Panc1 (cell line): Measurements from ENCODE around the gene SLC4A5. TPM values are rescaled to one million over a fixed set of nuclear protein-coding genes. Genes with fewer than 3 reads are reported as not detected.

Source experiments
- ATAC-seq: fragments of 200-7000 bp; cut with Tn5 transposase; 2 replicates; pipeline ENCODE4 v1.9.1; 2020; ENCODE audit warnings: mild to moderate bottlenecking, moderate library complexity
- BruUV-seq: library from RNA; stranded (reverse); fragments of 400-500 nt; replicated peaks from 2 replicates; lab custom pipeline; 2021; lab: Mats Ljungman, UMichigan
- CTCF ChIA-PET: fragments of 300-600 bp; sonication (Branson Sonifier 250); formaldehyde crosslinking; loops from one replicate; lab custom pipeline; 2022; ENCODE audit warnings: antibody characterized with exemption; lab: Charles Lee
- POLR2A ChIA-PET: fragments of 300-600 bp; sonication (Branson Sonifier 250); formaldehyde crosslinking; loops from one replicate; lab custom pipeline; 2022; ENCODE audit warnings: antibody characterized with exemption; lab: Charles Lee
- DNase-seq: peaks from one replicate; pipeline ENCODE4 v3.0.0-alpha.2; 2010; ENCODE audit warnings: low read depth, low spot score
- H3K27ac ChIP-seq: 2 replicates; pipeline ENCODE4 v1.5.1; 2011; ENCODE audit warnings: mild to moderate bottlenecking, low read length, inconsistent platforms
- H3K27me3 ChIP-seq: fragments of 200-500 bp; sonication (Bioruptor generic); 2 replicates; pipeline ENCODE4 v1.6.0; 2014; ENCODE audit warnings: low read length, inconsistent platforms; ENCODE audit not compliant: control insufficient read depth, insufficient read depth
- H3K36me3 ChIP-seq: fragments of 200-500 bp; sonication (Bioruptor generic); 2 replicates; pipeline ENCODE4 v1.5.1; 2014; ENCODE audit warnings: inconsistent platforms, mild to moderate bottlenecking, low read length, moderate library complexity; ENCODE audit not compliant: control insufficient read depth, insufficient read depth
- H3K4me1 ChIP-seq: 2 replicates; pipeline ENCODE4 v1.5.1; 2011; ENCODE audit warnings: inconsistent platforms, mild to moderate bottlenecking, low read length, moderate library complexity; ENCODE audit not compliant: control insufficient read depth, insufficient read depth
- H3K4me3 ChIP-seq, 2 experiments: 2 replicates each; pipeline ENCODE4 v1.5.1; 2011 to 2012; ENCODE audit warnings: low read depth in 2 of 2, low read length in 2 of 2, mild to moderate bottlenecking in 2 of 2, inconsistent platforms in 1 of 2, moderate library complexity in 1 of 2
- H3K9me3 ChIP-seq: fragments of 200-500 bp; sonication (Bioruptor generic); 2 replicates; pipeline ENCODE4 v1.5.1; 2014; ENCODE audit warnings: low read depth, mild to moderate bottlenecking, inconsistent platforms, low read length, moderate library complexity; ENCODE audit not compliant: control insufficient read depth, insufficient read depth
- POLR2AphosphoS5 ChIP-seq: IDR thresholded peaks from 2 replicates; pipeline ENCODE4 v1.6.1; 2012; ENCODE audit warnings: mild to moderate bottlenecking, low read depth, low read length, moderate library complexity
- SIN3A ChIP-seq: IDR thresholded peaks from 2 replicates; pipeline ENCODE4 v1.6.1; 2012; ENCODE audit warnings: low read depth, mild to moderate bottlenecking, low read length, moderate library complexity, borderline replicate concordance; ENCODE audit not compliant: insufficient read depth
- TCF7L2 ChIP-seq: IDR thresholded peaks from 2 replicates; pipeline ENCODE4 v1.6.1; 2011; ENCODE audit warnings: mild to moderate bottlenecking, low read depth, low read length, inconsistent platforms
- in situ Hi-C: cut with HindIII; loops from 2 replicates; pipeline ENCODE4 v1.10.0; 2016; ENCODE audit warnings: low sequenced_read_pairs, low pct_unique_long_range_greater_than_20kb
- intact Hi-C: fragments of 100-400 bp; cut with micrococcal nuclease; formaldehyde crosslinking; loops from one replicate; pipeline ENCODE4 v1.10.0; 2022; ENCODE audit not compliant: unreplicated experiment
- total RNA-seq: library from RNA; stranded (reverse); gene quantifications from one replicate; pipeline ENCODE4 v1.2.1, GENCODE V29; 2021; ENCODE audit not compliant: unreplicated experiment
- TF ChIP-seq, protein P1 (sequence below): fragments of 450-650 bp; IDR thresholded peaks from 2 replicates; pipeline ENCODE4 v1.5.1; 2017; ENCODE audit warnings: mild to moderate bottlenecking
- TF ChIP-seq, protein P2 (sequence below), 2 experiments: IDR thresholded peaks; 2 replicates each; pipeline ENCODE4 v1.6.1; 2011 to 2012; ENCODE audit warnings: low read depth in 2 of 2, control low read depth in 1 of 2, low read length in 1 of 2, mild to moderate bottlenecking in 1 of 2, moderate library complexity in 1 of 2; ENCODE audit not compliant: insufficient read depth in 1 of 2

SLC4A5 gene
- total RNA-seq, 1 experiment from 2014 or later: 1.2 TPM

DNA sequence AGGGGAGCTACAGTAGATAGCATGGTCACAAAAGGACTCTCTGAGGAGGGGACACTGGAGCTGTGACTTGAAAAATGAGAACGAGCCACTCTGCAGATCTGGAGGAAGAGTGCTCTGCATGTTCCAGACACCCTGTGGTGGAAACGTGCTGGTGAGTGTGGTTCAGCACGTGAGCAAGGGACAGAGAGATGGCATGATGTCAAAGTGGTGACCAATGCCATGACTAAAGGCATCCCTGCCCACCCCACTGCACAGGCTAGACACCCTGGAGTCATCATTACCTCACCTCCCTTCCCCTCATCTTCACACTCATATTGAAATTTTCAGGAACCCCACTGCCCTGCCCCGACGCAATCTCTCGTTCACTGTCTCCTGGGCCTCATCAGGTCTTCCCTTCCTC is 56.5 kb downstream of the SLC4A5 start:
- ATAC-seq (no peak), DNase-seq (no peak)
- TF ChIP-seq POLR2AphosphoS5: no peak
- ChIA-PET POLR2A (no interaction called here), CTCF (no interaction called here)
- 0 out of 2 replicates have a peak, but pooled peaks cover 3% of the 10 kb centered on the region for H3K27me3 ChIP-seq
- no TSS peak for BruUV-seq
- intact Hi-C loops (no loop called here), in situ Hi-C loops (no loop called here)
- no peaks in the 10 kb centered on the region for H3K4me1 ChIP-seq
- no peak overlapping the region for H3K27ac ChIP-seq
- H3K4me3 ChIP-seq: no peak overlapping the region
- H3K9me3 ChIP-seq: no peaks in the 10 kb centered on the region
- H3K36me3 ChIP-seq: no peaks in the 10 kb centered on the region

DNA sequence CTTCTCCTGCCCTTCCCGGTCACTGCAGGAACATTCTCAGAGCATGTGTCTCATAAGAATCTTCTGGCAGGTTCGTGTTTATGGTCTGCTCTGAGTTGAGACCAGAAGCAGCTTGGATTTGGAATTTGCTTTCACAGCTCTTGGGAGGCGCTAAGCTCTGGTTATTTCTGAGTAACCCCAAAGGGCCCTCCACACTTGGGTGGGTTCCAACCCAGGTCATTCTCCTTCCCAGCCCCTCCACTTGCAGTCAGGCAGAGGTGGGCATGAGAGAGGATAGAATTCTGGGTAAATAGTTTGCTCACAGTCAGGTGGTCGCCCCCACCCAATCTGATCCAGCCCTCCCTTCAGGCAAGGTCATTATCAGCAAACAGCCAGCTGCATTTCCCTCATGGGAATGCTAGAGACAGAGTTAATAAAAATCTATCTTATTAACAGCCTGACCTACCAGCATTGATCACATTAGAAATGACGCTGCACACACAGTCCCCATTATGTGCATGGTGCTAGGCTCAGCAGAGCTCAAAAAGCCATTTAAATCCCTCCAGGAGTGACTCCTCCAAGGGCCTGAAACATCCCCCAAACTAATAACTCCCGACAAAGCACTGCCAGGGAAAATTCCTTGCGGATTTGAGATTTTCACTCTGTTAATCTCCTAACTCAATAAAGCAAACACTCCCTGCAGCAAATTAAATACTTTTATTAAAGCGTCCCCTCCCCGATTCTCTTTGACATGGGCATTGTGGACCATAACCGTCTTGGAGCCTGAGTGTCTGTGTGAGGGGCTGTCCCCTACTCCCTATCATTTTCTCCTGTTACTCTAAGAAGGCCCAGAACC is 61.9 kb downstream of the SLC4A5 start:
- DNase-seq (no peak), ATAC-seq (no peak)
- intact Hi-C loops: no loop called here
- no peak overlapping the region for H3K27ac ChIP-seq
- in situ Hi-C loops: no loop called here
- no peaks in the 10 kb centered on the region for H3K9me3 ChIP-seq
- H3K4me3 ChIP-seq: no peak overlapping the region
- TF ChIP-seq, protein P1, sequence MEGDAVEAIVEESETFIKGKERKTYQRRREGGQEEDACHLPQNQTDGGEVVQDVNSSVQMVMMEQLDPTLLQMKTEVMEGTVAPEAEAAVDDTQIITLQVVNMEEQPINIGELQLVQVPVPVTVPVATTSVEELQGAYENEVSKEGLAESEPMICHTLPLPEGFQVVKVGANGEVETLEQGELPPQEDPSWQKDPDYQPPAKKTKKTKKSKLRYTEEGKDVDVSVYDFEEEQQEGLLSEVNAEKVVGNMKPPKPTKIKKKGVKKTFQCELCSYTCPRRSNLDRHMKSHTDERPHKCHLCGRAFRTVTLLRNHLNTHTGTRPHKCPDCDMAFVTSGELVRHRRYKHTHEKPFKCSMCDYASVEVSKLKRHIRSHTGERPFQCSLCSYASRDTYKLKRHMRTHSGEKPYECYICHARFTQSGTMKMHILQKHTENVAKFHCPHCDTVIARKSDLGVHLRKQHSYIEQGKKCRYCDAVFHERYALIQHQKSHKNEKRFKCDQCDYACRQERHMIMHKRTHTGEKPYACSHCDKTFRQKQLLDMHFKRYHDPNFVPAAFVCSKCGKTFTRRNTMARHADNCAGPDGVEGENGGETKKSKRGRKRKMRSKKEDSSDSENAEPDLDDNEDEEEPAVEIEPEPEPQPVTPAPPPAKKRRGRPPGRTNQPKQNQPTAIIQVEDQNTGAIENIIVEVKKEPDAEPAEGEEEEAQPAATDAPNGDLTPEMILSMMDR: no peak
- no peak for TF ChIP-seq TCF7L2
- TF ChIP-seq SIN3A: no peak
- TF ChIP-seq, protein P2, sequence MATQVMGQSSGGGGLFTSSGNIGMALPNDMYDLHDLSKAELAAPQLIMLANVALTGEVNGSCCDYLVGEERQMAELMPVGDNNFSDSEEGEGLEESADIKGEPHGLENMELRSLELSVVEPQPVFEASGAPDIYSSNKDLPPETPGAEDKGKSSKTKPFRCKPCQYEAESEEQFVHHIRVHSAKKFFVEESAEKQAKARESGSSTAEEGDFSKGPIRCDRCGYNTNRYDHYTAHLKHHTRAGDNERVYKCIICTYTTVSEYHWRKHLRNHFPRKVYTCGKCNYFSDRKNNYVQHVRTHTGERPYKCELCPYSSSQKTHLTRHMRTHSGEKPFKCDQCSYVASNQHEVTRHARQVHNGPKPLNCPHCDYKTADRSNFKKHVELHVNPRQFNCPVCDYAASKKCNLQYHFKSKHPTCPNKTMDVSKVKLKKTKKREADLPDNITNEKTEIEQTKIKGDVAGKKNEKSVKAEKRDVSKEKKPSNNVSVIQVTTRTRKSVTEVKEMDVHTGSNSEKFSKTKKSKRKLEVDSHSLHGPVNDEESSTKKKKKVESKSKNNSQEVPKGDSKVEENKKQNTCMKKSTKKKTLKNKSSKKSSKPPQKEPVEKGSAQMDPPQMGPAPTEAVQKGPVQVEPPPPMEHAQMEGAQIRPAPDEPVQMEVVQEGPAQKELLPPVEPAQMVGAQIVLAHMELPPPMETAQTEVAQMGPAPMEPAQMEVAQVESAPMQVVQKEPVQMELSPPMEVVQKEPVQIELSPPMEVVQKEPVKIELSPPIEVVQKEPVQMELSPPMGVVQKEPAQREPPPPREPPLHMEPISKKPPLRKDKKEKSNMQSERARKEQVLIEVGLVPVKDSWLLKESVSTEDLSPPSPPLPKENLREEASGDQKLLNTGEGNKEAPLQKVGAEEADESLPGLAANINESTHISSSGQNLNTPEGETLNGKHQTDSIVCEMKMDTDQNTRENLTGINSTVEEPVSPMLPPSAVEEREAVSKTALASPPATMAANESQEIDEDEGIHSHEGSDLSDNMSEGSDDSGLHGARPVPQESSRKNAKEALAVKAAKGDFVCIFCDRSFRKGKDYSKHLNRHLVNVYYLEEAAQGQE (IDR thresholded peaks at IDR 0.05; ENCODE audit: insufficient read depth in 1 of 2, low read depth in 2 of 2, low read length in 1 of 2): no peak
- TF ChIP-seq POLR2AphosphoS5: no peak
- H3K4me1 ChIP-seq: no peaks in the 10 kb centered on the region
- ChIA-PET CTCF (interaction anchor here (0.6 kb wide), 1 partner anchor 199 kb away, joined by 5 read pairs; no protein-coding TSS in a partner anchor), POLR2A (no interaction called here)
- H3K27me3 ChIP-seq: peaks cover 3% of the 10 kb centered on the region; the same call in 1 of the 2 replicates
- H3K36me3 ChIP-seq: no peaks in the 10 kb centered on the region
- BruUV-seq: no TSS peak

DNA sequence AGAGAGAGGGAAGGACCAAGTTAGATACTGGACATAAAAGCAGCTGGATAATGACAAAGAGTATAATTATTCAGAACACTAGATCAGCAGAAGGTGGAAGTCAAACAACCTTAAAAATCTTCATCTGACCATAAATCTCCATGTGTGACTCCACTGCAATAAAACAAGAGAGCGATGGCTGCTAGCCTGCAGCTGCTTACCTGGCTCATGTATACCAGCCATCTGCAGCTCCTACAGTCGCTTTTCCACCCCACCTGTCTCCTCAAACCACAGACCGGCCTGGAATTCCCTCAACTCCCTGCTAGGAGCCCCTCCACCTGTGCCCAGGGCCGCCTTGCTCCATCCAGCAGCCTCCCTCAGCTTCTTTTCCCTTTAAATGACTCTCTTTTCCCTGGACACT is 64.5 kb downstream of the SLC4A5 start:
- ATAC-seq (no peak), DNase-seq (no peak)
- H3K4me3 ChIP-seq: no peak overlapping the region
- in situ Hi-C loops: no loop called here
- H3K27me3 ChIP-seq: peaks cover 4% of the 10 kb centered on the region; the same call in 1 of the 2 replicates
- H3K36me3 ChIP-seq: no peaks in the 10 kb centered on the region
- TF ChIP-seq, protein P1: no peak
- TF ChIP-seq POLR2AphosphoS5 (no peak), TCF7L2 (no peak), SIN3A (no peak)
- TF ChIP-seq, protein P2 (IDR thresholded peaks at IDR 0.05; ENCODE audit: insufficient read depth in 1 of 2, low read depth in 2 of 2, low read length in 1 of 2): no peak
- POLR2A ChIA-PET: no interaction called here
- no TSS peak for BruUV-seq
- CTCF ChIA-PET: no interaction called here
- H3K27ac ChIP-seq: no peak overlapping the region
- intact Hi-C loops: no loop called here
- no peaks in the 10 kb centered on the region for H3K4me1 ChIP-seq
- H3K9me3 ChIP-seq: no peaks in the 10 kb centered on the region
